Anterior cingulate cortex (tissue), 58 donors: Measurements from ENCODE around the gene ATP5MC2.
"Not testable (repeated sequence)": the region's sequence is repeated elsewhere in the genome, so short reads cannot be mapped to it uniquely, and the experiment has no call there.

Experiments
- DNase-seq, 58 donors: peaks; one replicate each; lab custom pipeline; 2025; lab: John Stamatoyannopoulos, UW

Gene ATP5MC2

DNA sequence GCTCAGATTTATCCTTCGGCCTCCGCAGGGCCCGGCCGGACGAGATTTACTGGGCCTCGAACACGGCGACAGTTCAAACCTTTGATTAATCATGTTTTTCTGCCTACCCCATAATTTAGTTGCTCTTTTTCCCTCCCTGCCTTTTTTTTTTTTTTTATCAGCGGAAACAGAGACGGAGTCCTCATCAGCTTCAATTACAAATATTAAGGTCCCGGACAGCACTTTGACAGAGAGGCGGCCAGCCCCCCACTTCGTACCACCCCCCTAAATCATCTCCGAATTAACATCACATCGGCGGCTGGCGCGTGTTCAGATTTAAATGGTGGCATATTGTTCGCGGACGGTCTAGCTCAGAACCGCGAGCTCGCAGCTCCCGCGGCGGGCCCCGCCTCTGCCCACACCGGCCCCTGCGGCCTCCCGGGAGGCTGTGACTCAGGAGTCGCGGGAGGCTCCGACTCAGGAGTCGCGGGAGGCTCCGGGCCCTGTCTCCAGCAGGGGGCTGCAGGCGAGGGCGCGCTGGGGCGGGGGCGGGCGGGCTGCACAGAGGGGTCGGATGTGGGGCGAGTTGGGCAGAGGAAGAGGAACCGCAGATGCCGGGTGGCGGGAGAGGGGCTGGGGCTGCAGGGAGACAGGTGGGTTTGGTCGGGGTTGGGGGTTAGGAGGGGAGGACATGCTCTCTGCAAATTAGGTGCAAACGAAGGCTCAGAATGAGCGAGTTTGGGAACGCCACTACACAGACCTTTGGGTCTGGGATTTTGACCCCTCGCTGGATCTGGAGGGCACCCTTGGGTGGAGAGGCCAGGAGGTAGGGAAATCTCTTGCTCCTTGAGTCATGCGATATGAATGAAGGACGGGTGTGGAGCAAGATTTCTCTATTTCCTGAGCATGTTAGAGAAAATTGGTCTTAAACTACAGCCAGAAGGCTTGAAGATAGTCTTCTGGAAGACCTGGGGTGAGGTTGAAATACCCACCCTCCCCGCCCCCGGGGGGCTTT lies 19.6 kb upstream of the ATP5MC2 start:
- peak in 5 of 58 donors; percentile 19 to 57 (median 23) for DNase-seq

DNA sequence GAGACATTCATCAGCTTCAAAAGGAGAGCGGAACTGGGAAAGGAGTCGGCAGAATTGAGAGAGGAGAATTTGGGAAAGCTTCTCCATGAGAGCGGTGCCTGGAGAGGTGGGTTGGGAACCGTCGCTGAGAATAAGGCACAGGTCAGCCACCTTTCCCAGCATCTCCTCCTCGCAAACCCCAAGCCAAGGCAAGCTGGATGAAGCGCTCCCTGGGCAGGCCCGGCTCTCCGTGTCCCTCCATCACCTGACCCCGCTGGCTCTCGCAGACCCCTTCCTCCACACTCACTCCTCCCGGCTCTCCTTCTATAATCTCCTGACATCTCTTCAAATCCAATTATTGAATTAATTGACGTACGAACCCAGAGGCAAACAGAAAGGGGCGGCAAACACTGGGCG lies 18.9 kb upstream of the ATP5MC2 start:
- DNase-seq, result no peak

DNA sequence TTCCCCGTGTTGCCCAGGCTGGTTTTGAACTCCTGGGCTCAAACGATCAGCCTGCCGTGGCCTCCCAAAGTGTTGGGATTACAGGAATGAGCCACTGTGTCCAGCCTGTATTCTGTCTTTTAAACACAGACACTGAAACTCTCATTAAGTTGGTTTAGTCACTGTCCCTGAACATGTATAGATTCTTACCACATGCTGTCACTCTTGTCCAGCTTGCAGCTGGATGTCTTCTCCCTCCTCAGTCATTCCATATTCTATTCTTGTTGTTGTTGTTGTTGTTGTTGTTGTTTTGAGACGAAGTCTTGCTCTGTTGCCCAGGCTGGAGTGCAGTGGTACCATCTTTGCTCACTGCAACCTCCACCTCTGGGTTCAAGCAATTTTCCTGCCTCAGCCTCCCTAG lies 12.3 kb upstream of the ATP5MC2 start:
- no peak for DNase-seq

DNA sequence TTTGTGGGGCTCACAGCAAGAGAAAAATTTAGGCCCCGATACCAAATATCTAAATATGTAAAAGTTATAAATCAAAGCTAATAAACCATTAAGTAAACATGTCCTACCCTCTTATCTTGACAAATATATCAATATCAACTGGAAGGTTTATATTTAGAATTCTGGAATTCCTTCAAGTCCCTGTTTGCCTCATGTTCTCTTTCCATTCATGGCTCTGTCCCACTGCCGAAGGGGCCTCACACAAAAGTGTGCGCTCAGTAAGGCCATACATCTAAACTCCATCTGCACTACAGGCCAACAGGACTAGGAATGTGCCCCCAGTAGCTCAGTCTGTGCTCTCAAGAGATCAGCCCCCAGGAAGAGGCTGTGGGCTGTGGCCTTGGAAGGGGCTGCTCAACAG lies 10.6 kb upstream of the ATP5MC2 start:
- DNase-seq, result no peak

DNA sequence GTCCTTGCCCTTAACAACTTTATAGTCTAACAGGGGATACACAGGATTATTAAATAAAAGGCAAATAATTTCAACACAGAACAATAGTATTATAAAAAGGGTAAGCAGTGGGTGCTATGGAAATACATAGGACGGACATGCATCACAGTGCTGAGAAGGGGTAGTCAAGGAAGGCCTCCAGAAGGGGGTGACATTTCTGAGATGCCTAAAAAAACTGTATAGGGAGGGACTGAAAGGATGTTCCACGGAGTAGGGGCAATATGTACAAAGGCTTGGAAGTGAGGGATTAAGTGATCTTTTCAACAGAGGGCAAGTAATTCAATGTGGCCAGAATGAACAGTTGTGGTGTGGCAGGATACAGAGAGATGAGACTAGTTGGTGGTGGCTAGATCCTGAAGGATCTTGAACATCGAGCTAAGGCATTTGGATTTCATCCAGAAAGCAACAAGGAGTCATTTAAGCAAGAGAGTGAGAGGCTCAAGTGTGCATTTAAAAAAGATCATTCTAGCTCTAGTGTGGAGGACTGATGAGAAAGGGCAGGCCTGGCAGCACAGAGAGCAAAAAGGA lies 8.9 kb upstream of the ATP5MC2 start:
- DNase-seq, result no peak

DNA sequence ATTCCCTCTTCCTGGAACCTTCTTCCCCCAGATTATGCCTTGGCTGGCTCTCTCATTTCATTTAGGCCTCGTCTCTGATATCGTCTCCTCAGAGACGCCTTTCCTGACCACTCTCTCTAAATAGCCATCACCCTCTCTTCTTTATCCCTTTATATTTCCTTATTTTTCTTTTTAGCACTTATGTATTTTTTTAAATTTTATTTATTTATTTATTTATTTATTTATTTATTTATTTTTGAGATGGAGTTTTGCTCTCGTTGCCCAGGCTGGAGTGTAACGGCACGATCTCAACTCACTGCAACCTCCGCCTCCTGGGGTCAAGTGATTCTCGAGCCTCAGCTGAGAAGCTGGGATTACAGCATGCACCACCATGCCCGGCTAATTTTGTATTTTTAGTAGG lies 8.1 kb upstream of the ATP5MC2 start:
- DNase-seq, result no peak

DNA sequence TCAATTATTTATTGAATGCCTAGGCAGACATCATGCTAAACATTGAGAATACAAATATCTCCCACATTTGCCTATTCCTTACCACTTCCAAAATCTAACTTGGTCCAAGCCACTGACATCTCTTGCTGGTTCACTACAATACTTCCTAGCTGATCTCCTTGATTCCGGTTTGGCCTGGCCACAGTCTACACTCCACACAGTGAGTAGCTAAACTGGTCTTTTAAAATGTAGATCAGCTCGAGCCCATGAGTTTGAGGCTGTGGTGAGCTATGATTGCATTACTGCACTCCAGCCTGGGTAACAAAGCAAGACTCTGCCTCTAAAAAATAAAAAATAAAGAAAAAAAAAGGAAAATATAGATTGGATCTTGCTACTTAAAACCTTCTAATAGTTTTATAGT lies 7.6 kb upstream of the ATP5MC2 start:
- no peak for DNase-seq

DNA sequence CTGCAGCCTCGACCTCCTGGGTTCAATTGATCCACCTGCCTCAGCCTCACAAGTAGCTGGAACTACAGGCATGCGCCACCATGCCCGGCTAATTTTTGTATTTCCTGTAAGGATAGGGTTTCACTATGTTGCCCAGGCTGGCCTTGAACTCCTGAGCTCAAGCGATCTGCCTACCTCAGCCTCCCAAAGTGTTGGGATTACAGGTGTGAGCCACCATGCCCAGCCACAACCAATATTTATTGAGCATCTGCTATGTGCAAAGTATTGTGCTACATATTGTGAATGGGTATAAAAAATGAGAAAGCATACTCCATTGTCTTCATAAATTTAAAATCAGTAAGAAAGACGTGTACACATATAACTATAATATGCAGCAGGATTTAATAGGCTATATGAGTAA lies 4.2 kb upstream of the ATP5MC2 start:
- DNase-seq, result not testable (repeated sequence)

DNA sequence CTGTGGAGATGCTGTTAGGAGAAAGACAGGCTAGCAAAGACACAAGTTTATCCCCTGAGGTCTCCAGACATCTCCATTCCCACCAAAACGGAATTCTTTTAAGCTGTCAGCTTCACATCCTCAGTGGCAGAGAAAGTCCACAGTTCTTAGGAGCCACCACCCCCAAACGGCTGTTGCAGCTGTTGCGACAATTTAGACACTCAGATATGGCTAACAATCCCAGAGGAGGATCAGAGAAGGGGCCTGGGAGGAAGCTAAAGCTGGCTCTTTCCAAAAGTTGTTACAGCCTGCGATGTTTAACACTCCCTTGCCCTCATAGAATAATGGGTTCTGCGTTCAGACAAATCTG lies 1.9 kb upstream of the ATP5MC2 start:
- peak in 25 of 58 donors; percentile 10 to 73 (median 39) for DNase-seq

DNA sequence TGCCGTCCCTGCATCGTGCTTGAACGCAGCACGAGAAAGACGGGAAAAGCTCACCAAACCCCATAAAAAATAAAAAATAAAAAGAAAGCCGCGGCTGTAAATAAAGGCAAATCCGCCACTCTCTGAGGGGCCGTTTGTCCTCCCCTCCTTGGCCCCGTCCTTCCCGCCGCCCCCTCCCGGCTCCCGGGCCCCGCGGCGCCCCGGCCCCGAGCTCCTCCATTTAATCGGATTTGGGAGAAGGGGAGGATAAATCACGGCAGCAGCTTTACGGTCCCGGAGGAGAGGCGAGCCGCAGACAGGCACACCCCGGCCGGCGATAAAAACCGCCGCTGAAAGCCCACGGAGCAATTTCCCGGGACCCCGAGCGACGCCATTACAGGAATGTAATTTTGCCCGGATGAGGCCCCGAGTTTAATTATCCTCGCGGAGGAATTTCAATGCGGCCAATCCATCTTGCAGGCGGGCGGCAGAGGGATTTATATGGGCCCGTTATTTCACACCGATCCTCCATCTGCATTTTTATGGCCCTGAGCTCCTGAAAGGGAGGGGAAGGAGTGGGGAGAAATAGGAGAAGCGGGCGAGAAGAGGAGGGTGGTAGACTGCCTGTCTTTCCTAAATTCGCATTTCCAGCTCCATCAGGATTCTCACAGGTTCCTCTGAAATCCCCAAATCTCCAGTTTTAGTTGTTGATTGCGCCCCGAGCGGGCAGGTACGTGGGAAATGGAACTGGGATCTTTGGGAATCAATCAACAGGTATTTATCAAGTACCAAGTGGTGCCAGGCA lies 1.3 kb upstream of the ATP5MC2 start:
- DNase-seq, result peak in 34 of 58 donors; percentile 23 to 75 (median 52)

DNA sequence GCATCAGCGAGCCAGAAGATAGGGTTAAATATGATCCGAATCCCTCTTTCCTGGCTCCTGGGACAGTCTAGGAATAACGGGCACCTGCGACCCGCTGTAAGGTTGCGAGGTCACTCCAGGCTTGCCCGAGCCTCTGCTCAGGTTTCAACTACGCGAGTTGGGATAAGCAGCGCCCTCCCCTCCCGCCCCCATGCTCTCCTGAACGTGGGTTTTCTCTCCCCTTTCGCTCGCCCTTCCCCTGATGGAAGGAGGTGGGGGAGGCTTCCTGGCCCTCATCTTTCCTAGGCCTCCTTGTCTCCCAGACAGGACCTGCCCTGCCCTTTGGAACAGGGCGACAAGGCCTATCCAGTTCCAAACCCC lies 753 bp upstream of the ATP5MC2 start:
- DNase-seq, result peak in 42 of 58 donors; percentile 22 to 82 (median 60)

DNA sequence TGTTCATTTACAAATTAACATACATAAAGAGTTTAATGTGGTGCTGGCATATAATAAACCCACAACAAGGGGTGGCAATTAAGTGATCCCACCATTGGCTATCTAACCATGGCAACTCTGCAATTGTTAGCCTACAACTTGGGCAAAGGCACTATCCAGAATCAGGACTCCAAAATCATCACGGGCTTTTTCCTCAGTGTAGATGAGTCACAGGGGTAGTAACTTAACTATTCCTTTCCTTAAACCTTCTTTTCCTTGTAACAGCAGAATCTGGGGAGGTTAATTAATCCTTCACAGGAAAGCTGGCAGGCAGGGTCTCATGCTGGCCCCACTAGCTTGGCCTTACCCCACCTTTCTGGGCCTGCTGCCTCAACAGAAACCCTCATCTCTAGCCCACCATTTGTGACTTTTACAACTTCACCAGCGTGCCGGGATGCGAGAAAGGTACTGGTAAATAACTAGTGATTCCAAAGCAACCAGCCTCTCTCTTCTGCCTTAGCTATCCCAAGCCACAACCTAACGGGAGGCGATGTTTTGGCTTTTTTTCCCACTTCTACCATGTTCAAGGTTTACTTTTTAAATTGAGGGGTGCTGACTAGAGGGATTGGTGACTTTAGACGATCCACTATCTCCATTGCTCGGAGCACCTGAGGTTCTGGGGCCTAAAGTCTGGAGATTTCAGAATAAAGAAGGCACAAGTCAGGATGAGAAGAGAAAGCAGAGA lies 744 bp downstream of the ATP5MC2 start:
- no peak for DNase-seq

DNA sequence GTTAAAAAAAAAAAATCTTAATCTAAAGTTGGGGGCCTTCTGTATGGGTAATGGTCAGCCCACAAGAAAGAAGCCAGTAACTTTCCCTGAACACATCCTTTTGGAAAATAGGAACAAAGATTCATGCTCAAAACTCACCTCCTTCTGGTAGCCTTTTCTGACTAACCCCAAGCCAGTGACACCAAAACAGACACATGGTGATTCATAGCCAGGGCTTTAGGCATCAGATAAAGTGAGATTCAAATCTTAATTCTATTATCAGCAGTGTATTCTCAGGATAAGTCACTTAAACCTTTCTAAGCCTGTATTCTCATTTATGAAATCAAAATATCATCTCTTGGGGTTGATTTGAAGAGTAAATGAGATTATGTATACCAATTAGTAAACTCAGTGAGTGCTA lies 4.9 kb downstream of the ATP5MC2 start:
- no peak for DNase-seq

DNA sequence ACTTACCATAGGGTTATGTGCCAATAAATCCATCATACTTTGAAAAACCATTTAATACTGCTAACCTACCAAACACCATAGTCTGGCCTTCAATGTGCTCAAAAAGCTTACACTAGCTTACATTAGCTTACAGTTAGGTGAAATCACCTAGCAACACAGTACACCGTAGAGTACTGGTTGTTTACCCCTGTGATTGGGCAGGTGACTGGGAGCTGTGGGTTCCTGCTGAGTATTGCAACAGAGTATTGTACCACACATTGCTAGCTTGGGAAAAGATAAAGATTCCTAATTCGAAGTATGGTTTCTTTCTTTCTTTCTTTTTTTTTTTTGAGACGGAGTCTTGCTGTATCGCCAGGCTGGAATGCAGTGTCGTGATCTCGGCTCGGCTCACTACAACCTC lies 5.6 kb downstream of the ATP5MC2 start:
- DNase-seq, result no peak

DNA sequence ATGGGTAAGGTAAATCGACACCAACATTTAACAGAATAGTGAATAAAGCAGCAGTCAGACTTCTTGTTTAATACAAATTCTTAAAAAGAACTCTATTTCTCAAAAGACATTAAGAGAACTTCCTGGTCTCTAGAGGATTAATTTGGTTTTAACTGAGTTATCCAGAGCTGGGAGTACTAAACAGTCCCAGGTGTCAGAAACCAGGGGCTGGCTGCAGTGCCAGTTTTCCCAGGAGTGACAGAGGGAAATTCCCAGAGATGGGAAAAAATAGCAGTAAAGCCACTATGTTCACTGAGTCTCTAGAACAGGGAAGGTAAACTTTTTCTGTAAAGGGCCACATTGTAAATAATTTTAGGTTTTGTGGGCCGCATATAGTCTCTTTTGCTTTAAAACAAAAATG lies 8.8 kb downstream of the ATP5MC2 start:
- DNase-seq, result no peak

DNA sequence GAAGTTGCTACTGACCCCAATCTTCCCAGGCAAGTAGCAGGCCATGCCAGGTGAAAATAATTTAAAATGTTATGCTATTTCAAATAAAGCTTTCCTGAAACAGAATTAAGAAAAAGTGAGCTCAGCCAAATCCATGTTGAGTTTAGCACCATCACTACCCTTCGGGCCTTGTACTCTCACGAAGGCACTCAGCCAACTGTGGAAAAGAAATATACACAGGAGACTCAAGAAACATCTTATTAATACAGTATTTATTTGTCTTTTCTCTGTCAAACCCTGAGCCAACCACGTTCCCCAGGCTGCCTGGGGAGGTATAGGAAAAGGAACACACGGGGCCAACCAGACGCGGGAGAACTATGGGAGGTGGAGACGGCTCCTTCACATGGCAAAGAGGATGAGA lies 10.9 kb downstream of the ATP5MC2 start:
- no peak for DNase-seq

DNA sequence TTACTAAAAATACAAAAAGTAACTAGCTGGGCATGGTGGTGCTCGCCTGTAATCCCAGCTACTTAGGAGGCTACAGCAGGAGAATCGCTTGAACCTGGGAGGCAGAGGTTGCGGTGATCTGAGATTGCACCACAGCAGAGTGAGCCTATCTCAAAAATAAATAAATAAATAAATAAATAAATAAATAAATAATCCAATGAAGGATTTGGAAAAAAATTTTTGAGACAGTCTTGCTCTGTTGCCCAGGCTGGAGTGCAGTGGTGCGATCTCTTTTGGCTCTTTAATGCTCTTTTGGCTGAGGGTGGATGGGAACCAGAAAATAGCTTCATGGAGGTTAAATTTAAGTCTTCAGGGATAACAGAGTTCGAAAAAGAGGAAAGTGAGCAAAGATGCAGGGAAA lies 11.7 kb downstream of the ATP5MC2 start:
- DNase-seq, result no peak

DNA sequence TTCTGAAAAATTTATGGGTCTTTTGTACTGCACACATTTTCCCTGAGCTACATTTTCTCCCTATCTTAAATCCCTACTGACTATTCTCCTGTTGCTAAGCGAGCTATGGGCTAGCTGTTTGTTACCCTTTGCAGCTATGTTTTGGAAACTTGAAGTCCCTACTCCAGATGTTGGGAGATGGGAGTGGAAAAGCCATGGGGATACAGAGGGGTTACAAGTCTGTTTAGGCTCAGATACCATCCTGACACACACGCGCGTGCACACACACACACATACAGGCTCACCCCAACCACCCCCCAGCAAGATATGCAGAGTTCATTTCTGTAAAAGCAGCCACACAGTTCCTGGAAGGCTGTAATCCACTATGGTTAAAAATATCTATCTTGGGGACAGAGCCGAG lies 15.8 kb downstream of the ATP5MC2 start:
- DNase-seq, result peak in 2 of 58 donors; percentile 4

DNA sequence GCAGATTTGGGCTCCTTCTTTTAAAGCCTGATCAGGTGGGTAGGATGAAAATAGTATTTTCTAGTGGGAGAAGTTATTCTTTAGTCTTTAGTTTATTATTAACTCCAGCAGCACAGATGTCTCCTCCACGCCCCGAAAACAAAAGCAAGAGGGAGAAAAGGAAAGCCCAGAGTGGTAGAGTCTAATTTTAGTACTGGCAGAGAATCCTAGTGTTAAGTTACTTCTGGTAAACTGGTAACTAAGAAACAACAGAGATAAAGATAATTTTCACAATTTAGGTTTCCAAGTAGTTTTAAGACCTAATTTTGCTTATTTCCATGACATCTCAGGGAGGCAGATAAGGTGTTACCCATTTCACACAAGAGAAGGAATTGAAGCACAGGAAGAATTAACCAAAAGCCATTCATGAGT lies 16.3 kb downstream of the ATP5MC2 start:
- DNase-seq, result peak in 1 of 58 donors; percentile 4

DNA sequence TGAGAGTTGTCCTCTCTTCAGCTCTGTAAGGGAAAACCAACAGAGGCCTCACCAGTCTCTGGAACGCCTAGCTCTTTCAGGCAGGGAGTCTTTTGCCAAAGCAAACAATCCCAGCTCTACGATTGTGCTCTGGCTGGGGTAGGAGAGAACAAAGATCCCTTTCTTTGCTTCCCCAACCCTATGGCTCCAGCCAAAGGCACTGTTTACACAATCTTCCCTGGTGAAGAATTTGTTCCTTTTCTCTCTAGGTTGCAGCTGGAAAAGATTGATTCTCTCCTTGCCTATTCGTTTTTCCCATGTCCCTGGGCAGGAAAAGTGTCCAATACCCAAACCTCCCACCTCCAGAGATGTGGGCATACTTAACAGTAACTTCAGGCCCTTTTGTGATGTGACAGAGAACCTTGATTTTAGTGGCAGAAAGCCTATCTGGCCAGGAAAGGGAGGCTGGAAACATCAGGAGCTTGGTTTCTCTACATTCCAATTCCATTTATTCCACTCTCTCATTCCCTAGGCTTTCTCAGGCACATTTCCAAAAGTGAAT lies 16.8 kb downstream of the ATP5MC2 start:
- DNase-seq, result peak in 54 of 58 donors; percentile 4 to 93 (median 62)
